HepG2 (cell line): ENCODE data around the gene PXT1. TPM values are rescaled to one million over a fixed set of nuclear protein-coding genes. Genes with fewer than 3 reads are reported as not detected.
"Not testable (repeated sequence)": the region's sequence is repeated elsewhere in the genome, so short reads cannot be mapped to it uniquely, and the experiment has no call there.

Experiments
- ATAC-seq: fragments of 200-7000 bp; cut with Tn5 transposase; 3 replicates; pipeline ENCODE4 v1.9.1; 2020; ENCODE audit warnings: mild to moderate bottlenecking, moderate library complexity
- BruUV-seq: library from RNA; stranded (reverse); fragments of 400-500 nt; replicated peaks from 2 replicates; lab custom pipeline; 2021; lab: Mats Ljungman, UMichigan
- CTCF ChIA-PET: fragments of 300-600 bp; formaldehyde crosslinking; extraction: SDS; loops from one replicate; lab custom pipeline; 2021; ENCODE audit warnings: low total read pairs, inconsistent platforms, low intra/inter-chr PET ratio; lab: Yijun Ruan, JAX
- POLR2A ChIA-PET: fragments of 350-600 bp; sonication (Branson Sonifier 250); formaldehyde crosslinking; loops from one replicate; lab custom pipeline; 2020; ENCODE audit warnings: antibody characterized with exemption, inconsistent platforms; lab: Yijun Ruan, JAX
- DNase-seq: peaks from one replicate; pipeline ENCODE4 v3.0.0-alpha.2; 2015; ENCODE audit warnings: low spot score
- FAIRE-seq: peaks from 3 replicates; lab custom pipeline; 2011; peaks lifted over from hg19 to GRCh38; lab: Jason Lieb, UNC
- H2AFZ ChIP-seq: one replicate; pipeline ENCODE4 v1.6.1; 2011; ENCODE audit warnings: low read length, inconsistent platforms
- H3K27ac ChIP-seq: fragments of 300-600 bp; 3 replicates; pipeline ENCODE4 v1.8.0; 2011; ENCODE audit warnings: mixed run types, mild to moderate bottlenecking, mixed read lengths, low read length, inconsistent platforms; ENCODE audit not compliant: insufficient read depth; ENCODE audit errors: extremely low read length
- H3K27me3 ChIP-seq, 2 experiments: fragments of 200-600 bp in 1 of 2; 2 replicates in 1 of 2; 3 replicates in 1 of 2; pipeline versions ENCODE4 v1.6.0 to v1.8.0; 2011; ENCODE audit warnings: low read length in 2 of 2, mild to moderate bottlenecking in 2 of 2, moderate library complexity in 2 of 2, inconsistent platforms in 1 of 2; ENCODE audit not compliant: insufficient read depth in 2 of 2, control insufficient read depth in 1 of 2
- H3K36me3 ChIP-seq, 2 experiments: fragments of 200-600 bp in 1 of 2; replicated peaks in 1 of 2; 2 replicates in 1 of 2; 3 replicates in 1 of 2; pipeline versions ENCODE4 v1.5.1 to v1.8.0; 2011; ENCODE audit warnings: low read length in 2 of 2, inconsistent platforms in 1 of 2; ENCODE audit not compliant: insufficient read depth in 2 of 2, control insufficient read depth in 1 of 2
- H3K4me1 ChIP-seq: 2 replicates; pipeline ENCODE4 v1.5.1; 2012; ENCODE audit warnings: low read length, inconsistent platforms; ENCODE audit not compliant: insufficient read depth
- H3K4me2 ChIP-seq: 2 replicates; pipeline ENCODE4 v1.6.0; 2011; ENCODE audit warnings: low read depth, low read length, inconsistent platforms
- H3K4me3 ChIP-seq, 3 experiments: fragments of 200-600 bp in 1 of 3; sonication (generic), shearing (Covaris generic) in 1 of 3; replicated peaks in 1 of 3; 2 replicates each; pipeline ENCODE4 v1.5.1; 2011 to 2016; ENCODE audit warnings: low read length in 3 of 3, inconsistent platforms in 2 of 3, low read depth in 2 of 3, mild to moderate bottlenecking in 2 of 3, control low read depth in 1 of 3, mixed read lengths in 1 of 3; ENCODE audit not compliant: insufficient read depth in 1 of 3
- H3K79me2 ChIP-seq: one replicate; pipeline ENCODE4 v1.6.1; 2011; ENCODE audit warnings: low read length, inconsistent platforms; ENCODE audit not compliant: insufficient read depth
- H3K9ac ChIP-seq: 2 replicates; pipeline ENCODE4 v1.6.0; 2011; ENCODE audit warnings: mild to moderate bottlenecking, low read depth, low read length, inconsistent platforms; ENCODE audit not compliant: insufficient read depth
- H3K9me3 ChIP-seq: 2 replicates; pipeline ENCODE4 v1.5.1; 2012; ENCODE audit warnings: mild to moderate bottlenecking, low read length
- H4K20me1 ChIP-seq: 2 replicates; pipeline ENCODE4 v1.6.0; 2011; ENCODE audit warnings: inconsistent platforms, mild to moderate bottlenecking, low read length, moderate library complexity; ENCODE audit not compliant: insufficient read depth
- CCAR2 ChIP-seq: fragments of 200-400 bp; formaldehyde crosslinking; optimal IDR thresholded peaks from 2 replicates; pipeline ENCODE3; 2018; ENCODE audit warnings: low read depth, mild to moderate bottlenecking, low read length, moderate library complexity
- GTF2F1 ChIP-seq: fragments of 150-350 bp; IDR thresholded peaks from 2 replicates; pipeline ENCODE4 v1.6.1; 2014; ENCODE audit warnings: low read length
- ISX ChIP-seq: sonication (generic); formaldehyde crosslinking; conservative IDR thresholded peaks from 2 replicates; pipeline ENCODE4 v1.5.0; 2020; ENCODE audit warnings: missing genetic modification reagents
- NFKBIZ ChIP-seq: IDR thresholded peaks from 2 replicates; pipeline ENCODE4 v1.6.1; 2018; ENCODE audit warnings: missing genetic modification reagents, missing compliant biosample characterization
- PLRG1 ChIP-seq: fragments of 450-650 bp; conservative IDR thresholded peaks from 2 replicates; pipeline ENCODE4 v1.6.1; 2016
- RFX3 ChIP-seq: IDR thresholded peaks from 2 replicates; pipeline ENCODE4 v1.6.1; 2016; ENCODE audit warnings: missing biosample characterization, missing genetic modification reagents
- RFXAP ChIP-seq: sonication (generic); formaldehyde crosslinking; IDR thresholded peaks from 2 replicates; pipeline ENCODE4 v1.4.0; 2020; ENCODE audit warnings: missing genetic modification reagents, borderline replicate concordance
- ZMYM2 ChIP-seq: sonication (generic); formaldehyde crosslinking; IDR thresholded peaks from 2 replicates; pipeline ENCODE4 v1.8.0; 2022; ENCODE audit warnings: mild to moderate bottlenecking, missing genetic modification reagents
- ZNF292 ChIP-seq: sonication (generic); formaldehyde crosslinking; IDR thresholded peaks from 2 replicates; pipeline ENCODE4 v1.8.1; 2022; ENCODE audit warnings: mild to moderate bottlenecking, low read depth, missing genetic modification reagents, borderline replicate concordance
- ZNF350 ChIP-seq: sonication (generic); formaldehyde crosslinking; IDR thresholded peaks from 2 replicates; pipeline ENCODE4 v1.4.0; 2020; ENCODE audit warnings: mild to moderate bottlenecking, low read depth, missing genetic modification reagents, borderline replicate concordance
- ZNF430 ChIP-seq: sonication (generic); formaldehyde crosslinking; IDR thresholded peaks from 2 replicates; pipeline ENCODE4 v1.9.0; 2021; ENCODE audit warnings: mild to moderate bottlenecking, missing genetic modification reagents
- ZNF616 ChIP-seq: sonication (generic); formaldehyde crosslinking; IDR thresholded peaks from 2 replicates; pipeline ENCODE4 v1.5.0; 2020; ENCODE audit warnings: low read depth, mild to moderate bottlenecking, missing genetic modification reagents
- ZNF678 ChIP-seq: sonication (generic); formaldehyde crosslinking; IDR thresholded peaks from 2 replicates; pipeline ENCODE4 v1.4.0; 2020; ENCODE audit warnings: mild to moderate bottlenecking, missing genetic modification reagents
- WGBS: methylation state at CpG from one replicate; pipeline ENCODE4 v1.1.6; 2017; ENCODE audit warnings: low lambda C conversion rate; 5-methylcytosine and 5-hydroxymethylcytosine counted together
- in situ Hi-C: cut with HindIII; loops from 2 replicates; pipeline ENCODE4 v1.10.0; 2017; ENCODE audit warnings: low pct_unique_long_range_greater_than_20kb; ENCODE audit not compliant: extremely low pct_ligation_motif_present
- intact Hi-C: fragments of 100-400 bp; cut with micrococcal nuclease; formaldehyde crosslinking; loops from one replicate; pipeline ENCODE4 v1.10.0; 2022; ENCODE audit not compliant: unreplicated experiment
- polyA plus RNA-seq, 8 experiments: library from polyadenylated mRNA; depleted of rRNA in 3 of 8; stranded (reverse) in 7 of 8; unstranded in 1 of 8; fragments of >200 nt; fragmentation: Illumina TruSeq in 4 of 8; extraction: Trizol in 4 of 8; gene quantifications; 2 replicates each; pipeline versions ENCODE4 v1.2.1 to v1.2.3, GENCODE V29; 2011 to 2016; ENCODE audit warnings: low read depth in 4 of 8, missing spikeins in 1 of 8, mixed read lengths in 1 of 8; ENCODE audit not compliant: insufficient read depth in 1 of 8
- total RNA-seq, 5 experiments: library from RNA; depleted of rRNA; stranded (reverse); fragments of >200 nt; fragmentation: Illumina TruSeq; extraction: Trizol; gene quantifications; 2 replicates each; pipeline ENCODE4 v1.2.3, GENCODE V29; 2016; ENCODE audit warnings: low read depth in 1 of 5
- TF ChIP-seq, protein P1 (sequence below): IDR thresholded peaks from 2 replicates; pipeline ENCODE4 v1.6.1; 2018; ENCODE audit warnings: missing genetic modification reagents

Gene PXT1
- total and polyA plus RNA-seq, 2 of the 13 experiments (the other 11 are each of a cell fraction or from before 2014, with no cell fraction given) = 0.04 TPM; not detected in 1

DNA sequence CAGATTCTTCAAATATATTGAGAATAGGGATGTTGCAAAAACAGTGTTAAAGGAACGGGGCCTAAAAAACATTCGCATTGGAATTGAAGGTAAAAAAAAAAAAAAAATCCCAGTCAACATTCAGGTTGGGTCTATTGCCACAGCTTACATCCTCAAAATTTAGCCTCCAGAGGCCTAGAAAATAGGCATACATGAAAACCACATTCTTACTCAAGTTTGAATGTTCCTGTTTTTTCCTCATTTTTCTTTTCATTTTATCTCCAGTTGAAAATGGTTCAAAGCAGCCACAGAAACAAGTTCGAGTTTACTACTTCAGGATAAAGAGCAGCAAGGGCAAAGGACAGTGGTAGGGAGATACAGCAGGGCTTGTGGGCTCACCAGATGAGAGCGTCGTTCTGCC lies 42.1 kb upstream of the PXT1 start:
- DNase-seq = no peak

DNA sequence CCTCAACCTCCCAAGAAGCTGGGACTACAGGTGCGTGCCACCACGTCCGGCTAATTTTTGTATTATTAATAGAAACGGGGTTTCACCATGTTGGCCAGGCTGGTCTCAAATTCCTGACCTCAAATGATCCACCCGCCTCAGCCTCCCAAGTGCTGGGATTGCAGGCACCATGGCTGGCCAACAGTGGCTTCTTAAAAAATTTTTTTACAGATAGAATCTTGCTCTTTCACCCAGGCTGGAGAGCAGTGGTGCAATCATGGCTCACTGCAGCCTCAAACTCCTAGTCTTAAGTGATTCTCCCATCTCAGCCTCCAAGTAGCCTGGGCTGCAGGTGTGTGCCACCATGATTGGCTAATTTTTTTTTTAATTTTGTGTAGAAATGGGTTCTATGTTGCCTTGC lies 40.7 kb upstream of the PXT1 start:
- H3K9ac ChIP-seq, BruUV-seq, H3K27me3 ChIP-seq, H3K4me3 ChIP-seq, H3K4me1 ChIP-seq, in situ Hi-C loops, H3K4me2 ChIP-seq, H3K27ac ChIP-seq, ATAC-seq, intact Hi-C loops, H4K20me1 ChIP-seq, POLR2A ChIA-PET, CTCF ChIA-PET, FAIRE-seq, H3K79me2 ChIP-seq, H2AFZ ChIP-seq, DNase-seq, H3K9me3 ChIP-seq: not testable (repeated sequence)
- 94% methylated on average over 5 of the region's 5 CpGs for WGBS
- H3K36me3 ChIP-seq = peaks cover 13 to 55% of the 10 kb centered on the region in 2 experiments

More for the DNA sequence above, 42.1 kb upstream of the PXT1 start:
- intact Hi-C loops (no loop called here), in situ Hi-C loops (no loop called here)
- ChIA-PET CTCF (no interaction called here), POLR2A (no interaction called here)
- TF ChIP-seq ZNF292 (CRISPR knock-in tag) (no peak), NFKBIZ (CRISPR knock-in tag) (no peak), RFX3 (no peak), ISX (CRISPR knock-in tag) (no peak), GTF2F1 (no peak), ZMYM2 (CRISPR knock-in tag) (no peak), ZNF350 (CRISPR knock-in tag) (no peak), RFXAP (CRISPR knock-in tag) (no peak), ZNF678 (CRISPR knock-in tag) (no peak), CCAR2 (no peak), ZNF430 (no peak), ZNF616 (CRISPR knock-in tag) (no peak), PLRG1 (no peak)
- TF ChIP-seq, protein P1, sequence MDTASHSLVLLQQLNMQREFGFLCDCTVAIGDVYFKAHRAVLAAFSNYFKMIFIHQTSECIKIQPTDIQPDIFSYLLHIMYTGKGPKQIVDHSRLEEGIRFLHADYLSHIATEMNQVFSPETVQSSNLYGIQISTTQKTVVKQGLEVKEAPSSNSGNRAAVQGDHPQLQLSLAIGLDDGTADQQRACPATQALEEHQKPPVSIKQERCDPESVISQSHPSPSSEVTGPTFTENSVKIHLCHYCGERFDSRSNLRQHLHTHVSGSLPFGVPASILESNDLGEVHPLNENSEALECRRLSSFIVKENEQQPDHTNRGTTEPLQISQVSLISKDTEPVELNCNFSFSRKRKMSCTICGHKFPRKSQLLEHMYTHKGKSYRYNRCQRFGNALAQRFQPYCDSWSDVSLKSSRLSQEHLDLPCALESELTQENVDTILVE (CRISPR knock-in tag) = no peak
- Histone ChIP-seq H3K9ac (no peak overlapping the region), H3K27me3 (no peaks in the 10 kb centered on the region), H3K4me3 (no peak overlapping the region), H3K36me3 (peaks cover 13 to 43% of the 10 kb centered on the region in 2 experiments), H3K9me3 (no peaks in the 10 kb centered on the region), H2AFZ (no peak overlapping the region), H3K4me2 (no peak overlapping the region), H3K4me1 (no peaks in the 10 kb centered on the region), H3K79me2 (no peaks in the 10 kb centered on the region), H4K20me1 (no peaks in the 10 kb centered on the region), H3K27ac (no peak overlapping the region)
- no peak for FAIRE-seq
- WGBS = 95% methylated on average over 5 of the region's 5 CpGs
- BruUV-seq = no TSS peak
- no peak for ATAC-seq
